Measurements from ENCODE around the gene MOGAT2. TPM values are rescaled to one million over a fixed set of nuclear protein-coding genes. Genes with fewer than 3 reads are reported as not detected.

Gene MOGAT2
- total RNA-seq: 100 to 1,000 TPM in 3 of 4 donors, 10 to 100 TPM in 1; 30.5 to 598 (median 448) TPM

- Histone ChIP-seq H3K4me1 (peaks cover 0 to 19% (median 0%) of the 10 kb centered on the region in 4 donors), H3K27ac (peak within 1 kb of the TSS in 3 of 4 donors; percentile 78 to 94 (median 93)), H3K9me3 (no peaks in the 10 kb centered on the region), H3K4me3 (peak within 1 kb of the TSS in 3 of 4 donors; percentile 25 to 58 (median 57)), H3K36me3 (peaks cover 0 to 5% (median 0%) of the 10 kb centered on the region in 3 donors), H3K27me3 (no peaks in the 10 kb centered on the region)
- peak in 2 of 3 donors; percentile 81 to 82 for DNase-seq
- TF ChIP-seq CTCF (IDR thresholded peaks at IDR 0.05) (no peak), POLR2A (IDR thresholded peaks at IDR 0.05) (peak; percentile 87 to 93)
Observed at GRCh38 chr11:75717608-75718418, at the start of gene MOGAT2. MOGAT2 (plus strand) TSS chr11:75717838; CDS start chr11:75717889, 51 bp downstream.

- Histone ChIP-seq H3K9me3 (no peaks in the 10 kb centered on the region), H3K4me1 (peaks cover 0 to 23% (median 12%) of the 10 kb centered on the region in 4 donors), H3K27me3 (peaks cover 0 to 27% of the 10 kb centered on the region in 2 donors), H3K36me3 (no peaks in the 10 kb centered on the region), H3K27ac (peak within 1 kb of the TSS in 2 of 4 donors; percentile 32 to 45), H3K4me3 (peak within 1 kb of the TSS; percentile 37 to 57 (median 54))
- DNase-seq: peak in 1 of 3 donors; percentile 54
- no peak for TF ChIP-seq CTCF (IDR thresholded peaks at IDR 0.05)
- no peak for TF ChIP-seq POLR2A (IDR thresholded peaks at IDR 0.05)
Observed at GRCh38 chr11:75668451-75669297, 49.0 kb upstream of the MOGAT2 start, which contains the start of gene MAP6. MAP6 (minus strand) TSS chr11:75669038; CDS start chr11:75668369, 669 bp downstream.

GRCh38 chr11:75673977-75674582, 43.6 kb upstream of the MOGAT2 start:
- peaks cover 0 to 2% (median 0%) of the 10 kb centered on the region in 4 donors for H3K4me1 ChIP-seq
- H3K9me3 ChIP-seq: no peaks in the 10 kb centered on the region
- H3K27me3 ChIP-seq: no peaks in the 10 kb centered on the region
- no peak overlapping the region for H3K4me3 ChIP-seq
- no peak for TF ChIP-seq POLR2A (IDR thresholded peaks at IDR 0.05)
- TF ChIP-seq CTCF (IDR thresholded peaks at IDR 0.05): no peak
- no peak overlapping the region for H3K27ac ChIP-seq
- no peak for DNase-seq
- no peaks in the 10 kb centered on the region for H3K36me3 ChIP-seq

GRCh38 chr11:75677275-75677674, 40.4 kb upstream of the MOGAT2 start:
- no peaks in the 10 kb centered on the region for H3K36me3 ChIP-seq
- no peaks in the 10 kb centered on the region for H3K27me3 ChIP-seq
- H3K4me1 ChIP-seq: no peaks in the 10 kb centered on the region
- no peaks in the 10 kb centered on the region for H3K9me3 ChIP-seq
- H3K4me3 ChIP-seq: no peak overlapping the region
- TF ChIP-seq POLR2A (IDR thresholded peaks at IDR 0.05): no peak
- TF ChIP-seq CTCF (IDR thresholded peaks at IDR 0.05): no peak
- DNase-seq: no peak
- no peak overlapping the region for H3K27ac ChIP-seq

GRCh38 chr11:75677909-75678308, 39.7 kb upstream of the MOGAT2 start:
- Histone ChIP-seq H3K36me3 (no peaks in the 10 kb centered on the region), H3K27ac (no peak overlapping the region), H3K4me1 (no peaks in the 10 kb centered on the region), H3K27me3 (no peaks in the 10 kb centered on the region), H3K4me3 (no peak overlapping the region), H3K9me3 (no peaks in the 10 kb centered on the region)
- no peak for DNase-seq
- TF ChIP-seq CTCF (IDR thresholded peaks at IDR 0.05): no peak
- no peak for TF ChIP-seq POLR2A (IDR thresholded peaks at IDR 0.05)

Data from Peyer's patch (tissue), 4 donors.